ENCODE results near the gene OR5H14. TPM values are rescaled to one million over a fixed set of nuclear protein-coding genes. Genes with fewer than 3 reads are reported as not detected.
"Not testable (repeated sequence)": the region's sequence is repeated elsewhere in the genome, so short reads cannot be mapped to it uniquely, and the experiment has no call there.

OR5H14 gene
- total RNA-seq = not detected
- long read RNA-seq = 0 reads

DNA sequence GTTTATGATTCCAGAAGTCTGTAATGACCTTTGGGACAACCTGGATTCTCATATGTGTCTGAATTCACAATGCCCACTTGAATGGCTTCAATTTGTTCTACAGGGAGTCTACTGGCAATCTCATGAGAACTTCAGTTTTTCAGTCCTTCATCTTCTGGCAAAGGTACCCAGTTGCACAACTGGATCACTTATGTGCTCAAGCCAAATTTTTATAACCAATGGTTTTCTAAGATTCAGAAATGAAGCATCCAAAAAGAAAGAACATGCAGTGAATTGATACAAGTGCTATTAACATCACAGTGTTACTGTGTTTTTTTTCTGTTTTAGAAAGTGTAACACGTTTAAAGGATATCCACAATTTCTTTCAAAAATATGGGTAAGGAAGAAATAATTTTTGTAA, at the start of gene OR5H14:
TSS of gene OR5H14 (plus strand) at position 301 of the 400 bp plus-strand sequence. CDS start 1,907 bp downstream, outside the sequence.
- intact Hi-C loops (cut with DNase I, micrococcal nuclease) = no loop called here
- DNase-seq = no peak
- ATAC-seq = no peak

DNA sequence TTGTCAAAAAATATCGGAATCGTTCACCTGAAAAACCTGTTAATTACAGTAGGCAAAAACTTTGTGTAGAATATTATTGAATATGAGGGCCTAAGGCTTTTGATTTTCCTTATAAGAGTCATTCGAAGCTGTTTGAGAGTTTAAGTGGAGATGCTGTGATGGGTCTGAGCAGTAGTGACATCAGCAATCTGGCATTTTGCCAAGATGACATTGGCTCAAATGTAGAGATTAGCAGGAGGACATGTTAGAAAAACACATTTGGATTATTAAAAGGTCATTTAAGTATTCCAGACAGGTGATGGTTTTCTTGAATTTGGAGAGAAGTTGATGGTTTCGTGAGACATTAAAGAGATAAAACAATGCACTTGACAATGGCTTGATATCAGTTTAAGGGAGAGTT, 47.4 kb upstream of the OR5H14 start:
- DNase-seq (no peak), ATAC-seq (no peak)
- intact Hi-C loops (cut with DNase I, micrococcal nuclease) = no loop called here

DNA sequence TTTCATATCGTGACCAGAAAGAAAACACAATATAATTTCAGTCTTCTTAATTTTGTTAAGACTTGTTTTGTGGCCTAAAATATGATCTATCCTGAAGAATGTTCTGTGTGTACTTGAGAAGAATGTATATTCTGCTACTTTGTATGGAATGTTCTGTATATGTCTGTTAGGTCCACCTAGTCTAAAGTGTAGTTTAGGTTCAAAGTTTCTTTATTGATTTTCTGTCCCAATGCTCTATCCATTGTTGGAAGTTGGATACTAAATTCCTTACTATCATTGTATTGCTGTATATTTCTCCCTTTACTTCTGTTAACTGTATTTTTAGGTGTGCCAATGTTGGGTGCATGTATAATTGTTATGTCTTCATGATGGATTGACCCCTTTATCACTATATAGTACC, 39.1 kb upstream of the OR5H14 start:
- intact Hi-C loops (cut with DNase I, micrococcal nuclease) = no loop called here
- DNase-seq = no peak

DNA sequence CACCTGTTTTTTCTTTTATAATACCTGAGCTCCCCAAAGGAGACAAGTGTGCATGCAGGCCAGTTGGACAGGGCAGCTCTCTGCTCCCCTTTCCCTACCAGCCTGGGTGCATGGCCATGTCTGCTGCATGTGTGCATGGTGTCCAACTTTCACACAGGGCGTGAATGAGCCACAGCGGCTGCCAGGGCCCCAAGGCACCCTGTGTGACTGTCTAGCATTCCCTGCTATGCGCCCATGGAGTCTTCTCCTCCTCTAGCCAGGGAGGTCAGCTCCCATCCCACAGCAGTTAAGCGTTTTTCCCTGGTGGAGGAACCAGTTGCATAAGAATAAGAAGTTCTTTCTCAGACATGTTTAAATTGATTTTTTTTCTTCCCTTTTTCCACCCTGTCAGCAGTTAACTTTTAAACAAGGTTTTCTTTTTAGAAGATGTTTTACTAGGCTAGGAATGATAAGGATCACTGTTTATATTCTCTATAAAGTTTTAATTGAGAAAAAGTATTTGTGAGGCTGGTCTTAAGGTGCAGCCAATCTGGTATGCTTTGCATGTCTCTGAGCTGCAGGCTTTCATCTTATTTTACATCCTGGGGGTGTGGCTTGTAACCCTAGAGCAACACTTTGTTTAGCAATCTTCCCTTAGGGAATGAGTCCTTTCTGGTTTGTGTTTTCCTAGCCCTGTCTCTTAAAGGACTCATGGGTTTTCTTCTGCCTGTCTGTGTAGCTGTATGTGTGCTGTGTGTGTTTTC, 37.3 kb upstream of the OR5H14 start:
- intact Hi-C loops (cut with DNase I, micrococcal nuclease) = no loop called here
- no peak for DNase-seq

More for the DNA sequence above, 39.1 kb upstream of the OR5H14 start:
- ATAC-seq = no peak

DNA sequence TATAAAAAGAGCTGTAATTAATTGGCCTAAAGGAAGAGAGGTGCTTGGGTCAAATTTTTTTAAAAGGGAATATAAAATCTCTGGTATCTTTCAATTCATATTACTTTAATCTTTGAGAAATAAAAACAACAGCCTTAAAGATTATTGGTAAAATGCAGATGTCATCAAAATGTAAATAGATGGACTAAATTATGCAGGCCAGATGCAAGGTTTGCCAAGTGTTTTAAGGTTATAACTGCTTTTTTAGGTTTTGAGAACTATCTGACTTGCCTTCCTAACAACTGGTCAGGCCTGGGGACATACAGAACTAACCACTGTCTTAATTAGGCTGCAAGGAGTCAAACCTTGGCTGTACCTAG, 36.8 kb upstream of the OR5H14 start:
- no peak for DNase-seq
- intact Hi-C loops (cut with DNase I, micrococcal nuclease) = no loop called here

More for the DNA sequence above, 37.3 kb upstream of the OR5H14 start:
- no peak for ATAC-seq

DNA sequence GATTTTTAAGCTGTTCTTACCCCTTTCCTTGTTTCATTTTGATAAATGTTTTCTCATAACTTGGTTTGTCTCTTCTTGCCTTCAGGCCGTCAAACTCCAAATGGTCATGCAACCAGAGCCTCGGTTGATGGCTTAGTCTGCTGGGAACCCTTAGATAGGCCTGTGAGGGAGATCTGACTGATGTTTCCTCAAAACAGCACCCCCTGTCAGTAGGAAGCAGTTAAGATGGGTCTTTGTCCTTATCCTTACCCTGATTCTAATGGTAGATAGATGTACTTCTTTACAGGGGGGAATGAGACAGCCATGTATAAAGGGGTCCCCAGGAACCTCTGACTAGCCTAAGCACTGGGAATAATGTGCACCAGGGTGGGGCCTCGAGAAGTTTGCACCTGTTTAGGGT, 33.0 kb upstream of the OR5H14 start:
- ATAC-seq (no peak), DNase-seq (no peak)
- intact Hi-C loops (cut with DNase I, micrococcal nuclease) = no loop called here

More for the DNA sequence above, 36.8 kb upstream of the OR5H14 start:
- ATAC-seq = no peak

DNA sequence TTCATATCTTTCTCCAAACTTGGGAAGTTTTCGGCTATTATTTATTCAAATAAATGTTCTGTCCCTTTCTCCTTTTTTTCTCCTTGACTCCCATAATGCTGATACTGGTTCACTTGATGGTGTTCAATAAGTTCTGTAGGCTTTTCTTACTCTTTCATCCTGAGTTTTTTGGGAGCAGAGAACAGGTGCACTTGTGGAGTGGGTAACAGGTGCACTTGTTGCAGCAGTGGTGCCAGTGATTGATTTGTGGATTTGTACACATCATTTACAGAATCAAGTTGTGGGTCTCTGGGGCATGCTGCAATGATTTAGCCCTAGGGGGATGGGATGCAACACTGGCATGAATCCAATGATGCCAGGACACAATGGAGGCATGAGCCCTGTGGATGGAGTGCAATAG, 31.6 kb upstream of the OR5H14 start:
- intact Hi-C loops (cut with DNase I, micrococcal nuclease) = no loop called here
- ATAC-seq = no peak
- DNase-seq = no peak

DNA sequence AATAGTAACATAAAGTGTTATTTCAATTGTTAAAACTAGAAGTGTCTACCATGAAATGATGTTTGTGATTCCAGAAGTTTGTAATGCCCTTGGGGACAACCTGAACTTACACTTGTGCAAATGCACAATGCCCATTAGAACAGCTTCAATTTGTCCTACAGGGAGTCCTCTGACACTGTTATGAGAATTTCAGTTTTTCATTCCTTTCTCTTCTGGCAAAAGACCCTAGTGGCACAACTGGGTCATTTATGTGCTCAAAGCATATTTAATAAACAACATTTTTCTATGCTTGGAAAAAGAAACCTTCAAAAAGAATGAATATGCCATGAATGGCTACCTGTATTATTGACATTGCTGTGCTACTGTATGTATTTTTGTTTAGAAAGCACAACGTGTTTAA, 16.9 kb upstream of the OR5H14 start, which contains the start of gene OR5H1:
TSS of gene OR5H1 (plus strand) at position 301 of the 400 bp plus-strand sequence. CDS start 1,977 bp downstream, outside the sequence.
- ATAC-seq (no peak), DNase-seq (no peak)
- intact Hi-C loops (cut with DNase I, micrococcal nuclease) = no loop called here

DNA sequence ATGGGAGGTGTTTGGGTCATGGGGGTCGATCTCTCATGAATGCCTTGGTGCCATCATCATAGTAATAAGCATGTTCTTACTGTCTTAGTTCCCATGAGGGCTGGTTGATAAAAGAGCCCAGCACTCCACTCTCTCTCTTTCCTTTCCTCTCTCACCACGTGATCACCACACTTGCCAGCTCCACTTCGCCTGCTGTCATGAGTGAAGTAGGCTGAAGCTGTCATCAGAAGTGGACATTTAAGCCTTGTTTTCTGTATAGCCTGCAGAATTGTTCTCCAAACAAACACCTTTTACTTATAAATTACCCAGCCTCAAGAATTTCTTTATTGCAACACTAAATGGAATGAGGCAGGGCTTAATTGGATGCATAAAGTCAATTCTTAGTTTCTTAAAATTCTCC, 10.6 kb upstream of the OR5H14 start:
- ATAC-seq = no peak
- intact Hi-C loops (cut with DNase I, micrococcal nuclease) = no loop called here
- DNase-seq = no peak

DNA sequence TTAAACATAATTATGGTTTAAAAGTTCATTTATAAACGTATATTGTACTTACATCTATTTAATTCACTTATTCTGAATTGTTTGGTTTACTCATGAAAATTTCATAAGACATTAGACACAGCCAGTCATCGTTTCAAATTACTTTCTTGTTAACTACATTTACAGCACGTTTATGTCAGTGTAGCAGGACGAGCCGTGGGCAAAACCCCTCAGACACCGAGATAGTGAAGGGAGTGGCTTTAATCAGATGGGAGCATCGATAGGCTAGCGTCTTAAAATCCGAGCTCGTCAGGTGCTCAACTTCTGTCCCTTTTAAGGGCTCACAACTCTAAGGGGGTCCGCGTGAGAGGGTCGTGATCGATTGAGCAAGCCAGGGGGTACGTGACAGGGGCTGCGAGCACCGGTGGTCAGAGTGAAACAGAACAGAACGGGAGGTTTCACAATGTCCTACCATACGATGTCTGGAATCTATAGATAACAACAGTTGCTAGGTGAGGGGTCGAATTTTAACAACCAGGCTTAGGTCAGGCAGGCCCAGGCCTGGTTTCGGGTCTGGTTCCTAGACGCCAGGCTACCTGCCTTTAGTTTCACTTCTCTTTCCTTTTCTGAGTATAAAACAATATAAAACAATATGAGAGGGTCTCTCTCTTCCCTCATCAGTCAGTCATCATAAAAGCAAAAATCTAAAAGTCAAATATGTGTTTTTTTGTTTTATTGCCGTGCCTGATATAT, 9.3 kb upstream of the OR5H14 start:
- ATAC-seq; DNase-seq; intact Hi-C loops (cut with DNase I, micrococcal nuclease): not testable (repeated sequence)

DNA sequence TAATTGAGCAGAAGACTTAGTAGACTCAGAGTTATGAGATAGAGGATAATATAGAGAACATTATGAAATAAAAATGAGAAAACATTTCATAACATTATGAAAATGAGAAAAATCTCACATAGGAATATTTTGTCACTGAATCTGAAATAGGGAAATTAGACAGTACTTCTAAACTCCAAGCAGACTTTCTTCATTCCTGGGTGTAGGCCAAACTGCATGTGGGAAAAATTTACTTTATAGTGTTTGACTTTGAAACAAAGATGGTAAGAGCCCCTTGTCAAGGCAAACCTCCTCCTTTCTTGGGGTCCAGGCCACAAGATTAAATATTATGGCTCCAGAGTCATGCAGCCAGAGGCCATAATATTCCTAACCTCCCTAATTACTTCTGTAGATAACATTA, 6.7 kb upstream of the OR5H14 start:
- intact Hi-C loops (cut with DNase I, micrococcal nuclease) = no loop called here
- no peak for DNase-seq
- no peak for ATAC-seq

DNA sequence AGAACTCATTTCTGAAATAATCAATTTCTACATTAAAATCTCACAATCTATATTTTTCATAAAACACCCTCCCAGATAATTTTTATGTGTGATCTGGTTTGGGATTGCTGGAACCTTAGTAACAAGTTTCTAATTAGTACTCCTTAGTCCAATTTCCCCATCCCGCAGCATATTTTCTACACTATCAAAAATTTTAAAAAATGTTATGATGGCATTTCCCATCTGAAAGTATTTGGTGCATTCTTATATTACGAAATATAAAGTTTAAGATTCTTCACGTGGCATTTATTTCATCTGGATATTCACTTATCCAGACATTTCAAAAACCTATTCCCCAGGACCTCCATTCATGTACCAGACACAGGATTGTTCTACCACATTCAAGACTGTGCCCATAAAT, 1.5 kb downstream of the OR5H14 start:
- no peak for ATAC-seq
- no peak for DNase-seq
- intact Hi-C loops (cut with DNase I, micrococcal nuclease) = no loop called here

DNA sequence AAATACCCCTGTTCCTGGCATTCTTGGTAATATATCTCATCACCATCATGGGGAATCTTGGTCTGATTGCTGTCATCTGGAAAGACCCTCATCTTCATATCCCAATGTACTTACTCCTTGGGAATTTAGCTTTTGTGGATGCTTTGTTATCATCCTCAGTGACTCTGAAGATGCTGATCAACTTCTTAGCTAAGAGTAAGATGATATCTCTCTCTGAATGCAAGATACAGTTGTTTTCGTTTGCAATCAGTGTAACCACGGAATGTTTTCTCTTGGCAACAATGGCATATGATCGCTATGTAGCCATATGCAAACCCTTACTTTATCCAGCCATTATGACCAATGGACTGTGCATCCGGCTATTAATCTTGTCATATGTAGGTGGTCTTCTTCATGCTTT, 2.2 kb downstream of the OR5H14 start:
- ATAC-seq; intact Hi-C loops (cut with DNase I, micrococcal nuclease); DNase-seq: not testable (repeated sequence)

DNA sequence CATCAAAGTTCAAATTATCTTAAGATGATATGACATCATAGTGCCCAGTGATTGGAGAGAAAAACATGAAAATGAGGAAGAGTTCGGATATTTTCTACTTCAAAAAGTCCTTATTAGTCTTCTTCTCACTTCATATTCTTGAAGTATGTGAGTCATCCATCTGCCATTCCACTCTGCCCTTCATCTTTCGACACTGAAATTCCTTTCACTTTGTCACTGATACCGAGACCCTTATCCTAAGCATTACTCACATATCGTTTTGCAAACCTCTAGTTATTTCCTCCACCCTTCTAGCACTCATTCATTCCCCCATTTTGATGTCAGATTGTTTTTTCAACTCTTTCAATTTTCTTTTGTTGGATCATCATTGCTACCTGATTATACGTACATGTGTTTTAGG, 4.0 kb downstream of the OR5H14 start:
- DNase-seq (no peak), ATAC-seq (no peak)
- intact Hi-C loops (cut with DNase I, micrococcal nuclease) = no loop called here

DNA sequence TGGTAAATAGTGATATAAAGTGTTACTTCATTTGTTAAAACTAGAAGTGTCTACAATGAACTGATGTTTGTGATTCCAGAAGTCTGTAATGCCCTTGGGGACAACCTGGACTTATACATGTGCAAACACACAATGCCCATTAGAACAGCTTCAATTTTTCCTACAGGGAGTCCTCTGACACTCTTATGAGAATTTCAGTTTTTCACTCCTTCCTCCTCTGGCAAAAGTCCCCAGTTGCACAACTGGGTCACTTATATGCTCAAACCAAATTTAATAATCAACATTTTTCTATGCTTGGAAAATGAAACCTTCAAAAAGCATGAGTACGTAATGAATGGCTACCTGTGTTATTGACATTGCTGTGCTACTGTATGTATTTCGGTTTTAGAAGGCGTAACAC, 19.1 kb downstream of the OR5H14 start, which contains the start of gene OR5H15:
TSS of gene OR5H15 (plus strand) at position 301 of the 400 bp plus-strand sequence. CDS start 2,004 bp downstream, outside the sequence.
- ATAC-seq (no peak), DNase-seq (no peak)
- intact Hi-C loops (cut with DNase I, micrococcal nuclease) = no loop called here

DNA sequence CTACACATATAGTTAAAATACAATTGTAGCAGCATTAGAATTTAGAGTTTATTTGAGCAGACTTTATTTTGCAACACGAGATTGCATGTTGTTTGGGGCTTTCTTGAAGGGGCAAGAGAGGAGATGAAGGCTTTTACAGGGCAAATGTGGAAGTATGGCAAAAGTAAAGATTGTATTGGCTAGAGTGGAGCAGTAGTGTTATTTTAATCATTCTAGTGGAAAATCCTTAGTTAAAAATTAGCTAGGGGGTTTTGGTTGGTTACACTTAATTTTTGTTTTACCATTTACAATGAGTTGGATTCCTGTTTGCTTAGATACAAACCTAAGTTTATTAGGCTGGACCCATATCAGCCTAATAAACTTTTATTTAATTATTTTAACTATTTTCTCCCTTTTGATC, 23.8 kb downstream of the OR5H14 start:
- ATAC-seq (no peak), DNase-seq (no peak)
- intact Hi-C loops (cut with DNase I, micrococcal nuclease) = no loop called here

DNA sequence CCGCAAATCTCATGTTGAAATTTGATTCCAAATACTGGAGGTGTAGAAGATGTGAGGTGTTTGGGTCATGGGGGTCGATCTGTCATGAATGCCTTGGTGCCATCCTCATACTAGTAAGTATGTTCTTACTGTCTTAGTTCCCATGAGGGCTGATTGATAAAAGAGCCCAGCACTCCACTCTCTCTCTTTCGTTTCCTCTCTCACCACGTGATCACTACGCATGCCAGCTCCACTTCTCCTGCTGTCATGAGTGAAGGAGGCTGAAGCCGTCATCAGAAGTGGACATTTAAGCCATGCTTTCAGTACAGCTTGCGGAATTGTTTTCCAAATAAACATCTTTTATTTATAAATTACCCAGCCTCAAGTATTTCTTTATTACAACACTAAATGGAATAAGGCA, 25.3 kb downstream of the OR5H14 start:
- intact Hi-C loops (cut with DNase I, micrococcal nuclease) = no loop called here
- ATAC-seq = no peak

DNA sequence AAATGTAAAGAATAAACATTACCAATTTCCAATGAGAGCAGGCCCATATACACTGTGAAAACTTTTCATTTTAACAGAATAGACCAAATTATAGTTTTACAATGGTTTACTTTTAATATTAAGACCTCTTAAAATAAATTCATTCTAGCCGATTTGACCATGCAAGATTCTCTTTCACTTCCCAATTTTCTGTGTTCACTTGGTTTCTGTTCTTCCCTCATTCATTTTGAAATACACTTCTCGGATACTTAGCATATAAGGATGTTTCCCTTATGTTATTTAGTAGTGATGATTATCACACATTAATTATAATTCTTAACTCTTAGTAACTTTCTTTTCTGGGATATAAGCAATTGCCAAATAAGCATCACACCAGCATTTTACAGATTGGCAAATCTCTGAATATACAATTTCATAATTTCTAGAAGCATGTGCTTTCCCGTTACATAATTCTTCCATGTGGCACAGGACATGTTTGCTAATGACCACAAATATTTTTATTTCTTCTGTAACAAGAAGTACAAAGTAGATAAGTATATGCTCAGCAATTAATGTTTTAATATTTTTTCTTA, 33.1 kb downstream of the OR5H14 start:
- DNase-seq (no peak), ATAC-seq (no peak)
- intact Hi-C loops (cut with DNase I, micrococcal nuclease) = no loop called here

More for the DNA sequence above, 25.3 kb downstream of the OR5H14 start:
- DNase-seq = no peak

DNA sequence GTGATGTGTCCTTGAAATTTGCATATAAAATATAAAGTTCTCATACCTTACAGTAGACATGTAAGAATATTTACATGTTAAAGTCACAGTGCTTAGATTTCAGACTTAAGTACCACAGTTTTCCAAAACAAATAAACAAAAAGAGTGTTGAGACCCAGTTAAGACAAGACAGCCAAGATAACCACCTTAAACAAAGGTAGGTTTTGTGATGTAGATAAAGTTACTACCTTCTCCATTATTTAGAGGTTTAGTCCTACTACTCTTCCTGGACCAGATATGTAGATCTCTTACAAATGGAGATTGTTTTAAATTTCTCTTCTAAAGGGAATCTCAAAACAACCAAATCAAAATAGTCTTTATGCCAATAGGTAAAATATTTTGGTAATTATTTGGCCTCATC, 34.9 kb downstream of the OR5H14 start:
- ATAC-seq (no peak), DNase-seq (no peak)
- intact Hi-C loops (cut with DNase I, micrococcal nuclease) = no loop called here

DNA sequence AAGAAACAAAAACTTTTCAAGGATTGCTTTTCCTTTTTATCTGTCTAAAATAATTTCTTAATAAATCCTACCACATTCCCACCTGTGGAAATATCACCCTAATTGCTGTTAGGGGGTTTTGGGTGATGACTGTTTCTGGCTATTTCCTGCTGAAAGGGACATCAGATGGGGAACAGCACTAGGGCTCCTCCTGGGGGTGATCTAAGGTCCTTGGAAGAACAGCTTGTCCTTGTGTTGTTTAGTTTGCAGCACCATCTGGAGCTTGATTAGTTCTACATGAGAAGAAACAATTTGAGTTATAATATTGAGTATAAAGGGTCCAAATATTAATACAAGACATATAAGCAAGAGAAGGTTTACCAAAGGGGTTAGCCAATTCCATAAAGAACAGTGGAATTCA, 37.9 kb downstream of the OR5H14 start:
- DNase-seq = no peak
- intact Hi-C loops (cut with DNase I, micrococcal nuclease) = no loop called here
- no peak for ATAC-seq

Data from left colon (tissue), 2 donors.